Ramos (cell line): ENCODE results near the gene PGAP6.
"Not testable (repeated sequence)": the region's sequence is repeated elsewhere in the genome, so short reads cannot be mapped to it uniquely, and the experiment has no call there.

Experiments
- in situ Hi-C: fragments of 300-500 bp; cut with MboI; formaldehyde crosslinking; loops from one replicate; pipeline ENCODE4 v1.14.3; 2022; ENCODE audit warnings: low sequenced_read_pairs; ENCODE audit not compliant: unreplicated experiment

Gene PGAP6

GRCh38 chr16:404971-405486, 23.3 kb upstream of the PGAP6 start:
- in situ Hi-C loops = no loop called here

DNA sequence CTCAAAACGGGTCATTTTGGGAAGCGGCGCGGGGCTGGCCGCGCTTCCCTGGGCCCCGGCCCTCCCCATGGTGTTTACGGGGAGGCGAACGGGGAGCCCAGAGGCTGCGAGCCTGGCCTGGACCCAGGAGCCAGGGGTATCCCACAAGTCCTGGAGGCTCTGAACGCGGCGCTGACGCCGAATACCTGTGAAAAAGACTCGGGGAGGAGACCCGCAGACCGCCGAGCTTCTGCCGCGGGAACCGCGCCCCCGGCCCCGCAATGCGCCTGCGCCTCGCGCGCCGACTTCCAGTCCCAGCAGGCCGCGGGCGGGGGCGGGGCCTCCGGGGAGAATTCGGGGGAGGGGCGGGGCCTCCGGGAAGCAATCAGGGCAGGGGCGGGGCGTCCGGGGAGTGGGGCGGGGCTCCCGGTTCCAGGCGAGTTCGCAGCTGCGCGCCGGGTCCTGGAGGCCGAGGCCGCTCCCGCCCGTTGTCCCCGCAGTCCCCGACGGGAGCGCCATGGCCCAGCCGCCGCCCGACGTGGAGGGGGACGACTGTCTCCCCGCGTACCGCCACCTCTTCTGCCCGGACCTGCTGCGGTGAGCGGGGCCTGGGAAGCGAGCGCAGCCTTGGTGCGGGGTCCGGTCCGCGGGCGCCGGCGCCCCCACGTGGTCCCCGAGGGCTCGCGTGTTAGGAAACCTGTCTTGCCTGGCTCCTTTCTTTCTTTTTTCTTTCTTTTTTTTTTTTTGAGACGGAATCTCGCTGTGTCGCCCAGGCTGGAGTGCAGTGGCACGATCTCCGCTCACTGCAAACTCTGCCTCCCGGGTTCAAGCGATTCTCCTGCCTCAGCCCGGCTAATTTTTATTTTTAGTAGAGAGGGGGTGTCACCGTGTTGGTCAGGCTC, 19.9 kb upstream of the PGAP6 start, which contains the start of gene DECR2:
Gene DECR2 (plus strand): TSS at position 418 of the 881 bp plus-strand sequence. CDS start 79 bp downstream, at position 497.
- in situ Hi-C loops = no loop called here

DNA sequence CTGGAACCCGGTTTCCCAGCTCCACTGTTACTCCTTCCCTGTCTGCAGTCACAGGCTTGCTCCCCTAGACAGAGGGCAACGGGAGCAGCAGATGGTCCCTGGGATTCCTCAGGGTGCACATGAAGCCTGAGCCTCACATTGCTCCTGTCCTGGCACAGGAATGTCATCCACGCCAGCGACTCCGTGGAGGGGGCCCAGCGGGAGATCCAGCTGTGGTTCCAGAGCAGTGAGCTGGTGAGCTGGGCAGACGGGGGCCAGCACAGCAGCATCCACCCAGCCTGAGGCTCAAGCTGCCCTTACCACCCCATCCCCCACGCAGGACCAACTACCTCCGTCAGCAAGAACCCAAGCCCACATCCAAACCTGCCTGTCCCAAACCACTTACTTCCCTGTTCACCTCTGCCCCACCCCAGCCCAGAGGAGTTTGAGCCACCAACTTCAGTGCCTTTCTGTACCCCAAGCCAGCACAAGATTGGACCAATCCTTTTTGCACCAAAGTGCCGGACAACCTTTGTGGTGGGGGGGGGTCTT, 18.3 kb upstream of the PGAP6 start:
- in situ Hi-C loops = no loop called here

GRCh38 chr16:399340-400019, 17.7 kb upstream of the PGAP6 start:
- in situ Hi-C loops = no loop called here

DNA sequence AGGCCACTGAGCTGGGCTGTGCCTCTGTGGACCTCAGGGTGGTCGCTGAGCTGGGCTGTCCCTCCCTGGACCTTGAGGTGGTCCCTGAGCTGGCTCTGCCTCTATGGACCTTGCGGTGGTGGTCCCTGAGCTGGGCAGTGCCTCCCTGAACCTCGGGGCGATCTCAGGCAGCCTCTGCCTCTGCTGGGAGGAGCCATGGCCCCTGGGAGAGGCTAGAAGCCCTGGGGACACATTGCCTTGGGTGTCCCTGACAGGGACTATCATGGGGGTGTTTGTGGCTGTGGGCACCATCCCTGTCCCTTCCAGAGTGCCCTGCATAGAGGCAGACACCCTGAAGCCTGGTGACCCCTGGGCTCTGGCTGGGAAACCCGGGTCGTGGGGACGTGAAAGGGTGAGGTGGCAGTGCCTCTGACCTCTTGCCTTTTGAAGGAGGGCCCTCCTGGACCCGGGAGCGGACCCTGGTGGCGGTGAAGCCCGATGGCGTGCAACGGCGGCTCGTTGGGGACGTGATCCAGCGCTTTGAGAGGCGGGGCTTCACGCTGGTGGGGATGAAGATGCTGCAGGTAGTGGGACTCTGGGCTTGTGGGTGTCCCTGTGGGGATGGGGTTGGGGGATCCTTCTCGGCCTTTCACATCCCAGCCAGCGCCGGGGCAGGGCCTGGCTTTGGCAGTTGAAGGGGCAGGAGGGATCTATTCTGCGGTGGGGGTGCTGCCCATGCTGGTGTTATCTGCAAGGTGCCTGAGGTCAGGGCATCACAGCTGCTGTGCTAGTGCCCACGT, 17.0 kb upstream of the PGAP6 start:
- in situ Hi-C loops = no loop called here

DNA sequence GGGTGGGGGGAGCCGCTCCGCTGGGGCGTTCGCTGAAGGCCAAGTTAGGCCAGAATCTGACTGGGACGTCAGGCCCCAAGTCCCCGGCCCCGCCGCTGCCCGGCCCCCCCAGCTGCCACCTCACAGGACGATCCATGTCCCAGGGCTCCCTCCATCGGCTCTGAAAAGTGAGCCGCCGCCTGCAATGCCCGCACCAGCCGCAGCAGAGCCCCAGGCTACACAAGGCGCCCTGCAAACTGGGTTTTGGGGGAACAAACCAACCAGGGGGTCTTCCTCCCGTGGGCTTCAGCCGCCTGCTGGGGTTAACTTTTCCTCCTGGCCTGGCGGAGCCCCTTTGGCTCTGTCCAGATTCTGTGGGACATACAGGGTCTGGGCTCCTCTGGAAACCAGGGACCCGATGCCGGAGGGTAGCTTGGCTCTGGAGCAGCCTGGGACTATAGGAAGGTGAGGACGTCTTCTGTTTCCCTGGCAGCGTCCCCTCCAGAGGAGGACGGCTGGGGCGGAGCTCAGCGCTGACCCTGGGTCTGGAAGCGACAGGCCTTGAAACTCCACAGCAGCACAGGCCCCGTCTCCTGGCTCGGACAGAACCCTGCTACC, 16.1 kb upstream of the PGAP6 start:
- in situ Hi-C loops = no loop called here

- in situ Hi-C loops = no loop called here
These were observed 15.4 kb upstream of the PGAP6 start, which contains the start of gene NME4 for GRCh38 chr16:397135-397661. Gene NME4, plus strand, starts transcription at chr16:397199. Its CDS starts 24 bp downstream, at chr16:397223.

DNA sequence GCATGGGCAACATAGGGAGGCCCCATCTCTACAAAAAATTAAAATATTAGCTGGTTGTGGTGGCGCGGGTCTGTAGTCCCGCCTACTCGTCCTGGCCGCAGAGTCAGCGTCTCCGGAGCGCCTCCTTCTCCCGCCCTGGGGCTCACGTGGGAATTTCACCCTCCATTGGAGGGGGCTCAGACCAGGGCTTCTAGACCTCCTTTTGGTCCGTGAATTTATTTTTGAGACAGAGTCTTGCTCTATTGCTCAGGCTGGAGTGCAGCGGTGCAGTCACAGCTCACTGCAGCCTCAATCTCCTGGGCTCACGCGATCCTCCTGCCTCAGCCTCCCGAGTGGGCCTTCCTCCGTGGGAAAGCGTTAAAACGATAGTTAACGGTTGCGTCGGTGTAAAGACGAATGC, 14.8 kb upstream of the PGAP6 start:
- in situ Hi-C loops = no loop called here

DNA sequence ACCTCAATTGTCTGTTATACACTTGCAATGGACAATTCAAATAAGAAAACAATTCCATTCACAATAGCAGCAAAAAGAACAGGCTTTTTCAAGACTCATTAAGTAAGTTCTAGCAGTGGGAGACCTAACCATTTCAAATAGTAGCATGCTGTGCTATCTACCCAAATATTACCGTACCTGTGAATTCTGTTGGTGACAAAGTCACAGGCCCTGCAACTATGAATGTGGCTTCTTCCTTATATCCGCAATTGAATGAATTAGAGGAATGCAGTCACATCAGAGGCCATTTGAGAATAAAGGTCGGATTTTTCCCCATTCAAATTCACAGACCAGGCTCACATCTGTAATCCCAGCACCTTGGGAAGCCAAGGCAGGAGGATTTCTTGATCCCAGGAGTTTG, 14.4 kb upstream of the PGAP6 start:
- in situ Hi-C loops = no loop called here

DNA sequence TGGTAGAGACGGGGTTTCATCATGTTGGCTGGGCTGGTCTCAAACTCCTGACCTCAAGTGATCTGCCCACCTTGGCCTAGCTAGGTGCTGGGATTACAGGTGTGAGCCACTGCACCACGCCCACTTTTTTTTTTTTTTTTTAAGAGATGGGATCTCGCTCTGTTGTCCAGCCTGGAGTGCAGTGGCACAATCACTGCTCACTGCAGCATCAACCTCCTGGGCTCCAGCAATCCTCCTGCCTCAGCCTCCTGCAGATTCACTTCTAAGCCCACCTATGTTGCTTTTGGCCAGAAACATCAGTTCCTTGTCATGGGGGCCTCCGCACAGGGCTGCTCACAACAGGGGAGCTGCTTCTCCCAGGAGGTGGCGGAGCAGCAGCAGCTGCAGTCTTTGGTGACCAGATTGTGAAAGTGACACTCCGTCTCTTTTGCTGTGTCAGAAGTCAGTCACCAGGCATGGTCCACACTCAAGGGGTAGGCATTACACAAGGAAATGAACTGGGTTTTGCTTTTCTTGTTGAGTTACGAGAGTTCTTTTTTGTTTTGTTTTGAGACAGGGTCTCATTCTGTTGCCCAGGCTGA, 10.8 kb upstream of the PGAP6 start:
- in situ Hi-C loops = no loop called here

DNA sequence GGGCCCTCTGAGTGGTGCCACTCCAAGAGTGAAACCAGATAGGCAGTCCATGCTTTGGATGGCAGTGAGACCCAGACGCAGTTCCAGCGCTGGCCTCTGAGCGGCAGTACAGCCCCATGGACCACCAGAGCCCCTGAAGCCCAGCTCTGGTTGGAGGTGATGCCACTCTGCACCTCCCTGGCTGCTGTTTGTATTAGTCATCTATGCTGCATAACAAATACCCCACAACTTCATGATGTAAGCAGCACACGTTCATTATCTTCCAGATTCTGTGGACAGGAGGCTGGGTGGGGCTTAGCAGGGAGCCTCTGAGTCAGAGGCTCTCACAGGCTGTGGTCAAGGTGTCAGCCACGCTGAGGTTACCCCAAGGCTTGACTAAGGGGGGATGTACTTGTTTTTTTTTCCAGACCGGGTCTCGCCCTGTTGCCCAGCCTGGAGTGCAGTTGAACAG, 10.1 kb upstream of the PGAP6 start:
- in situ Hi-C loops = no loop called here

GRCh38 chr16:389352-389751, 7.6 kb upstream of the PGAP6 start:
- in situ Hi-C loops = no loop called here

- in situ Hi-C loops = not testable (repeated sequence)
These were observed 6.2 kb upstream of the PGAP6 start for GRCh38 chr16:387761-388666.

DNA sequence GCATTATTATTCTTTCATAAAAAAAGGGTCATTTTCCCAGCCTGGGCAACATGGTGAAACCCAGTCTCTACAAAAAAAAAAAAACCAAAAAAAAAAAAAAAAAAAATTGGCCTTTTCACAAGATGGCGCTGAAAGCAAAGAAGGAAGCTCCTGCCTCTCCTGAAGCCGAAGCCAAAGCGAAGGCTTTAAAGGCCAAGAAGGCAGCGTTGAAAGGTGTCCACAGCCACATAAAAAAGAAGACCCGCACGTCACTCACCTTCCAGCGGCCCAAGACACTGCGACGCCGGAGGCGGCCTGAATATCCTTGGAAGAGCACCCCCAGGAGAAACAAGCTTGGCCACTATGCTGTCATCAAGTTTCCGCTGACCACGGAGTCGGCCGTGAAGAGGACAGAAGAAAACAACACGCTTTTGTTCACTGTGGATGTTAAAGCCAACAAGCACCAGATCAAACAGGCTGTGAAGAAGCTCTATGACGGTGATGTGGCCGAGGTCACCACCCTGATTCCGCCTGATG, 4.9 kb upstream of the PGAP6 start:
- in situ Hi-C loops = no loop called here

GRCh38 chr16:383326-384051, 1.7 kb upstream of the PGAP6 start:
- in situ Hi-C loops = no loop called here

DNA sequence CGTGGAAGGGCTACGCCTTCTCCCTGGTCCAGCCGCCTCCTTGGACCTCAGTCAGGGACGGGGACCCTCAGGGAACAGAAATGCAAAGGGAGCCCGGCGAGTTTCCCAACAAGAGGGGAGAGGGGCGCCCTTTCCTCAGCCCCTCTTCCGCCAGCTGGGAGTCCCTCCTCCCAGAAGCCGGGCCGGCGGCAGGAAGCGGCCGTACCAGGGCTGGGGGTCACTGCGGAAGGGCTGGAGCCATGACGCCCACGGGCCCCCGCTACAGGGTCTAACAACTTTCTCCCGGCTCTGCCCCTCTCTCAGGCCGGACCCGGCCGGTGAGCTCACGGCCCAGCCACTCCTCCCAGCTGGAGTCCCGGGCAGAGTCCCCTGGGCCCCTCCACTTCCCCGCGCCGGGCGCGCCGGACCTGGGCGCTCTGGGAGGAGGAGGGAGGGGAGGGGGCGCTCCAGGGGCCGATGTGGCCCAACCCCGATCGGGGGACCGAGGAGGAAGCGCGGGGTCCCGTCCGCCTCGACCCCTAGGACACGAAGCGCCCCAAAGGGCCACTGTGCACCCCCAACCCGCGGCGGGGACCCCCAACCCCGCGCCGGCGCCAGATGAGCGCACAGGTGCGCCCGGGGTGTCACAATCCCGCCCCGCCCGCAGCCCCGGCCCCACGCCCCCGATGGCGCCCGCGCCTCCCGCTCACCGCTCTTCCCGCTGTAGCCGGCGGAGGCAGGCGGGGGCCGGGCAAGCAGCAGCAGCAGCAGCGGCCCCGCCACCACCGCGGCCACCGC, 578 bp downstream of the PGAP6 start:
- in situ Hi-C loops = no loop called here

DNA sequence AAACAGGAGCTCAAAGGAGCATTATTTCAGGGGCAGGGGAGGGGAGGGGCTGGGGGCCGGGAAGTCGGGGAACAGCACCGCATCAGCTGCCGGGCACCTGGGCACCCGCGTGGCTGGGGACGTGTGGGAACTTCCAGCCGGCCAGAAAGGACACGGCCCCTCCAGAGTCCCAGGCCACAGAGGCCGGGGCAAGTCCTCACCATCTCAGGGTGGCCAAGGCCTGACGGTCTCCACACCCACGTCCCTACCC, 1.1 kb downstream of the PGAP6 start:
- in situ Hi-C loops = no loop called here
